ENCODE results near the gene PLA2G6. TPM values are rescaled to one million over a fixed set of nuclear protein-coding genes. Genes with fewer than 3 reads are reported as not detected.

The PLA2G6 gene
- total and polyA plus RNA-seq, 2 of the 13 experiments (the other 11 are each of a cell fraction or from before 2014, with no cell fraction given) = 4.8 to 11.5 TPM

GRCh38 chr22:38065539-38065938 lies 116.1 kb downstream of the PLA2G6 start (continued):
- TF ChIP-seq MIXL1 (CRISPR knock-in tag; IDR thresholded peaks at IDR 0.05) = no peak
- TF ChIP-seq, protein P1, sequence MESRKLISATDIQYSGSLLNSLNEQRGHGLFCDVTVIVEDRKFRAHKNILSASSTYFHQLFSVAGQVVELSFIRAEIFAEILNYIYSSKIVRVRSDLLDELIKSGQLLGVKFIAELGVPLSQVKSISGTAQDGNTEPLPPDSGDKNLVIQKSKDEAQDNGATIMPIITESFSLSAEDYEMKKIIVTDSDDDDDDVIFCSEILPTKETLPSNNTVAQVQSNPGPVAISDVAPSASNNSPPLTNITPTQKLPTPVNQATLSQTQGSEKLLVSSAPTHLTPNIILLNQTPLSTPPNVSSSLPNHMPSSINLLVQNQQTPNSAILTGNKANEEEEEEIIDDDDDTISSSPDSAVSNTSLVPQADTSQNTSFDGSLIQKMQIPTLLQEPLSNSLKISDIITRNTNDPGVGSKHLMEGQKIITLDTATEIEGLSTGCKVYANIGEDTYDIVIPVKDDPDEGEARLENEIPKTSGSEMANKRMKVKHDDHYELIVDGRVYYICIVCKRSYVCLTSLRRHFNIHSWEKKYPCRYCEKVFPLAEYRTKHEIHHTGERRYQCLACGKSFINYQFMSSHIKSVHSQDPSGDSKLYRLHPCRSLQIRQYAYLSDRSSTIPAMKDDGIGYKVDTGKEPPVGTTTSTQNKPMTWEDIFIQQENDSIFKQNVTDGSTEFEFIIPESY (CRISPR knock-in tag; IDR thresholded peaks at IDR 0.05) = no peak
- no peak for TF ChIP-seq ZMYM4 (CRISPR knock-in tag; IDR thresholded peaks at IDR 0.05)
- no peak for TF ChIP-seq GATA4 (IDR thresholded peaks at IDR 0.05; ENCODE audit: borderline replicate concordance, low read depth)
- no peak for TF ChIP-seq IRF9 (CRISPR knock-in tag; IDR thresholded peaks at IDR 0.05; ENCODE audit: borderline replicate concordance)
- no peak for TF ChIP-seq RXRA (CRISPR knock-in tag; IDR thresholded peaks at IDR 0.05)

- no peak overlapping the region for H3K4me2 ChIP-seq (ENCODE audit: low read depth, low read length)
- H3K4me3 ChIP-seq (replicated peaks in 1 of 3; ENCODE audit: insufficient read depth in 1 of 3, low read depth in 2 of 3, low read length in 3 of 3) = no peak overlapping the region
- H3K9me3 ChIP-seq (ENCODE audit: low read length) = no peaks in the 10 kb centered on the region
- no peak for DNase-seq (ENCODE audit: low spot score)
- CTCF ChIA-PET (ENCODE audit: low intra/inter-chr PET ratio, low total read pairs) = no interaction called here
- POLR2A ChIA-PET = no interaction called here
- intact Hi-C loops (cut with micrococcal nuclease; ENCODE audit: unreplicated experiment) (no loop called here), in situ Hi-C loops (cut with HindIII; ENCODE audit: extremely low pct_ligation_motif_present, low pct_unique_long_range_greater_than_20kb) (no loop called here)
- no peaks in the 10 kb centered on the region for H3K27me3 ChIP-seq (ENCODE audit: control insufficient read depth in 1 of 2, insufficient read depth in 2 of 2, low read length in 2 of 2)
- peaks cover 10% of the 10 kb centered on the region for H3K4me1 ChIP-seq (ENCODE audit: insufficient read depth, low read length)
- no peak for FAIRE-seq
- WGBS (ENCODE audit: low lambda C conversion rate) = 94% methylated on average over 6 of the region's 6 CpGs
- H4K20me1 ChIP-seq (ENCODE audit: insufficient read depth, low read length) = no peaks in the 10 kb centered on the region
- H3K9ac ChIP-seq (ENCODE audit: insufficient read depth, low read depth, low read length) = no peak overlapping the region
- H3K79me2 ChIP-seq (ENCODE audit: insufficient read depth, low read length) = no peaks in the 10 kb centered on the region
- peaks cover 17 to 37% of the 10 kb centered on the region in 2 experiments for H3K36me3 ChIP-seq (replicated peaks in 1 of 2; ENCODE audit: control insufficient read depth in 1 of 2, insufficient read depth in 2 of 2, low read length in 2 of 2)
- H3K27ac ChIP-seq (ENCODE audit: extremely low read length, insufficient read depth, low read length) = no peak overlapping the region
- TF ChIP-seq FOSL1 (CRISPR knock-in tag; IDR thresholded peaks at IDR 0.05; ENCODE audit: borderline replicate concordance) (no peak), ZNF318 (CRISPR knock-in tag; IDR thresholded peaks at IDR 0.05) (no peak), MEF2D (CRISPR knock-in tag; IDR thresholded peaks at IDR 0.05) (no peak), GPN1 (CRISPR knock-in tag; IDR thresholded peaks at IDR 0.05; ENCODE audit: borderline replicate concordance) (no peak), FOXK2 (IDR thresholded peaks at IDR 0.05) (no peak), HOXA7 (CRISPR knock-in tag; IDR thresholded peaks at IDR 0.05) (no peak), DPF2 (CRISPR knock-in tag; IDR thresholded peaks at IDR 0.05; ENCODE audit: borderline replicate concordance, low read depth) (no peak), ZNF383 (CRISPR knock-in tag; IDR thresholded peaks at IDR 0.05; ENCODE audit: borderline replicate concordance) (no peak)
- ATAC-seq = no peak
- no TSS peak for BruUV-seq (replicated peaks)
- H2AFZ ChIP-seq (ENCODE audit: low read length) = no peak overlapping the region
Measured at GRCh38 chr22:38062791-38063190, 118.8 kb downstream of the PLA2G6 start.
